ENCODE measurements around the gene ARID3C.

DNA sequence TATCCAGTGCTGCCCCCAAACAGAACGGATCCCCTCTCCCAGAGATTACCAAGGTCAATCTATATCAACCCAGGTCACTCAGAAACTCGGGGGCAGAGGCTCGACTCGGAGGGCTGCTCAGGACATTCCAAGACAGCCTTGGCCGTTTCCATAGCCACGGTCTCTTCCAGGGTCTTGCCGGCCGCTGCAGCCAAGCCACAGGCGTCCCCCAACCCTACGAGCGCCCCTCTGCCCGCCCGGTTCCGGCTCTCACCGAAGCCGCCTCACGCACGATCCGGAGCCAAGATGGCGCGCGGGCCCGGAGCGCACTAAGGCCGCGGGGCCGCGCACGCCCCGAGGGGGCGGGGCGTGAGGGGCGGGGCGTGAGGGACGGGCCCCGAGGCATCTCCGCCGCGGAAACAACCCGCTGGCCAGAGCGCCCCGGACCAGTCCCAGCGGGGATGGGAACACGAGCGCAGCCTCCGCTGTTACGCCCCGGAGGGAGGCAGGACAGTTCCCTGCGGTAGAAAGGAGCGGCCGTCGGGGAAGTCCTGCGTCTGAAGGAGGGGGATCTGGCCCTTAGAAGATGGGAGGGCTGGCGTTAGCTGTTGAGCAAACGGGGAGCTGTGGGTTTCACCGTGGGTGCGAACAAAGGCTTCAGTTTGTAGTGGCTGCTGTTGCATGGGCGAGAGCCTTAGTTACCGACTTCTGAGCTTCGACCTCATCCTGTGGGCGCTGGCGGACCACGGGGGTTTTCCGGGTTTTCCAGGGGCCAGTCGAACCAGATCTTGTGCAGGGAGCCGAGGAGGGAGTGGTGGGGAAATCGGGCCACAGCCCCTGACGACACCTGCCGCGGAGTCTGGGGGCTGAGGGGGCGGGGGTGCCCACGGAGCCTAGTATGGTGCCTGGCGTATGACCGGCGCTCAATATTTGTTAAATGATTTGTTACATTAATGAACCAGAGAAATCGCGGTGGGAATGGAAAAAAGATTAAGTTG lies 16.8 kb downstream of the ARID3C start, which contains the start of gene RPP25L:
- TF ChIP-seq PKNOX1 (IDR thresholded peaks at IDR 0.05) (no peak), BHLHE40 (IDR thresholded peaks at IDR 0.05; ENCODE audit: borderline replicate concordance) (no peak), SUZ12 (IDR thresholded peaks at IDR 0.05) (no peak), FOXK2 (IDR thresholded peaks at IDR 0.05) (no peak), TARDBP (IDR thresholded peaks at IDR 0.05) (no peak), FOXA1 (IDR thresholded peaks at IDR 0.05) (no peak), LEF1 (IDR thresholded peaks at IDR 0.05; ENCODE audit: borderline replicate concordance) (no peak), ARNT (IDR thresholded peaks at IDR 0.05) (no peak), NFRKB (IDR thresholded peaks at IDR 0.05) (no peak), SP1 (IDR thresholded peaks at IDR 0.05) (no peak), FOXM1 (IDR thresholded peaks at IDR 0.05; ENCODE audit: borderline replicate concordance) (no peak), ELF4 (IDR thresholded peaks at IDR 0.05) (no peak), HDGF (IDR thresholded peaks at IDR 0.05; ENCODE audit: borderline replicate concordance) (no peak), CTBP1 (IDR thresholded peaks at IDR 0.05; ENCODE audit: borderline replicate concordance) (no peak)

Data from HEK293T (cell line).